GM10266 (cell line): ENCODE measurements around the gene POU6F2.

ENCODE experiments used
- DNase-seq: peaks from one replicate; pipeline ENCODE4 v3.0.0; 2012; ENCODE audit errors: extremely low spot score
- CTCF ChIP-seq: IDR thresholded peaks from 2 replicates; pipeline ENCODE4 v1.5.1; 2012; ENCODE audit warnings: mild to moderate bottlenecking, low read depth; ENCODE audit not compliant: control insufficient read depth, insufficient read depth; ENCODE audit errors: missing control alignments

The POU6F2 gene

GRCh38 chr7:39429421-39429820 lies 451.7 kb downstream of the POU6F2 start:
- DNase-seq = no peak
- no peak for TF ChIP-seq CTCF

DNA sequence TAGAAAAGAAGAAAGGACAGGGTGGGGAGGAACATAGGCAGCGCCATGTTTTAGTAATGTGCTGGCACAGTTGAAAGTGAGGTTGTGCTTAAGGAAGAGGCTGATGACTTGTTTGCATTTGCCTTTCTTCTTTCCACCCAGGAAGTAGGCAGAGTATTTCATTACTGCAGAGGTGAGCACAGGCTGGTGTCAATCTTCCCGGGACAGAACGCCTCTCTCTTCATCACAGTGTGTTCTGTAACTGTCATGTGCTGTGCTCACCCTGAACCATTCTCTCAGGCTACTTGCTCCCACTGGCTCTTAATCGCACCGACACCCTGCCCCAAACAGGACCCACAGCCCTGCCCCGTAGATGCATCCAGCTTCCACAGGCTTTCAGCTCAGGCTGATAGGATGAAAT lies 452.7 kb downstream of the POU6F2 start:
- no peak for TF ChIP-seq CTCF
- no peak for DNase-seq

DNA sequence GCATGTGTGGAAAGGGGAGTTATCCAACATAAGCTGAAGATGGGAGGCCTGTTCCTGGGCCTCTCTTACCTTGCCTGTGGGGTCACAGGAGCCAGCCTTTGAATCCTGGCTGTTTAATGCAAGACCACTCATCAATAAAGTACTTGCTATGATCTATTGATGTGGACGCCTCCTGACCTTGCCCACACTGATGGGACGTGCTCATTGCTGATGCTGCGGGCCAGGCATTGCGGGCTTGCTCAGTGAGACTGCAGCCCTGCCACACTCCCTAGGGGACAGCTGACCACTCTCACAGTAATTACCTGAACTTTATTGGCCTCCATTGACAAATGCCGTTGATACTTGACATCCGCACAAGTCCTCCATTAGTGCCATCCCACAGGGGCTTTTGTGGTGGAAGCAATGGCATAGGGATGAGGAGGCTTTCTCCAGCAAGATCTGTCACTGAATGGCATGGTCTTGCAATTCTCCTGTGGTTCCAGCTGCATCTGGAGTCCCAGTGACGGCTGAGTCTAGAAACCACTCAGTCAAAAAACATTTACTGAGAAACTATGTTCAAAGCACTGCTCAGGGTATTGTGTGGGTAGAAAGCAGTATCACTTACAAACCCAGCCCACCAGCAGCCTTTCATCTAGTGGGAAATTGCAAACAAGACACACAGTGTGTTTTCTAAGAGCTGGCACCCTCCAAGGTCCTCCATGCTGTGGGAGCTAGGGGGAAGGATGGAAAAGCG lies 453.4 kb downstream of the POU6F2 start:
- TF ChIP-seq CTCF = no peak

GRCh38 chr7:39432368-39432767 lies 454.7 kb downstream of the POU6F2 start:
- DNase-seq = no peak
- no peak for TF ChIP-seq CTCF

More for the DNA sequence above, 453.4 kb downstream of the POU6F2 start:
- DNase-seq = no peak

DNA sequence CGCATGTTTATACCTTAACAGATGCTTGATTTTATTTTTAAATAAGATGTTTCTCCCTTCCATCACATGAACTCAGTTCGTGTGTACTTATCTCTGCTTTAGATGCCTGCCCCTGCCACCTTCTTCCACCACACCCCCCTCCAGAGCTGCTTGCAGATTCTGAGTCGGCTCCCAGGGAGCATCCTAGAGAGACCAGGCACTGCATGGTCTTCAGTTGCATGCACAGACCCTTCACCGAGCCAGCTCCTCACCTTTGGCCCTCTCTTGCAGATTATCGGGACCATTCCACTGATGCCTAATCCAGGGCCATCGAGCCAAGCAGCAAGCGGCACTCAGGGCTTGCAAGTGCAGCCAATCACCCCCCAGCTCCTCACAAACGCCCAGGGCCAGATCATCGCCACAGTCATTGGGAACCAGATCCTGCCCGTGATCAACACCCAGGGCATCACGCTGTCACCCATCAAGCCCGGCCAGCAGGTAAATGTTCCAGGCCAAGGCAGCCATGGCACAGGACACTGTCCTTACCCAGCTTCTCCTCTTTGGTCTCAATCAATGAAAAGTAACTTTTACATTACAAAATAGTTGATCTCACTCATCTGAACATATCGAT lies 455.2 kb downstream of the POU6F2 start:
- no peak for DNase-seq
- TF ChIP-seq CTCF = no peak

DNA sequence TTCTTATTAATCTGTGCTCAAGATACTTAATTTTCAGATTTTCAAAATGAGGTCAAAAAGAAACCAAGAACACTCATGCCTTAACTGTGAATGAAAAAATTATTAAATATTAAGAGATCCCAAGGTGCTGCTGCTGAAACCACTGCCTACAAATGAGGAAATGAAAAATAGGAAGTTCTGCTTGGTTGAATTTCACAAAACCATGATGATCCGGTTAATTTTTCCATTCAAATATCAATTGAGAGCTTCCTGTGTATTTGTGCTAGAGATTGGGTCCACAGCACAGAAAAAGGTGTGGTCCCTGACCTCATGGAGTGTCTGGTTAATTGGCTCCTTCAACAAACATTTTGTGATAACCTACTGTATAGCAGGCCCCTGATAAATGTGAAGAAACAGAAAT lies 455.8 kb downstream of the POU6F2 start:
- DNase-seq = no peak
- no peak for TF ChIP-seq CTCF

- no peak for TF ChIP-seq CTCF
- DNase-seq = no peak
Measured at GRCh38 chr7:39434012-39434411, 456.3 kb downstream of the POU6F2 start.
